Measurements from ENCODE around the gene SHC4.

SHC4 gene

DNA sequence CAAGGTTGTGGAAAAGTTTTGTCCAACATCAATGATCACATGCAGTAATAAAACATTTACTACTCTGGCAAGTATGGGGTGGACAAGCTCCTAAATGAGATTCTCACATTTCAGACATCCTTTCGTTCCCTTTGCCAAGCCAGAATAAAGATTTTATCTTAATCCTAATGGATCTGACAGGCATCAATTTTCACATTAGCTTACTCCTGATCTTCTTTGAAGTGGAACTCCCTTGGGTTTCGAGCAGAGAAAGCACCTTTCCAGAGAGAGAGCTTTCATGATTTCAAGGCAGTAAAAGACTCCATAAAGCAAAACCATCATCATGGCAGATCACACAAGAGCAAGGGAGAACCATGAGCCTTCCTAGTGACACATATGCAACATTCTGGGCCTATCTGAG, 113.1 kb downstream of the SHC4 start:
- TF ChIP-seq ZFX (IDR thresholded peaks at IDR 0.05; ENCODE audit: borderline replicate concordance) = no peak
- no peak overlapping the region for H3K27ac ChIP-seq

DNA sequence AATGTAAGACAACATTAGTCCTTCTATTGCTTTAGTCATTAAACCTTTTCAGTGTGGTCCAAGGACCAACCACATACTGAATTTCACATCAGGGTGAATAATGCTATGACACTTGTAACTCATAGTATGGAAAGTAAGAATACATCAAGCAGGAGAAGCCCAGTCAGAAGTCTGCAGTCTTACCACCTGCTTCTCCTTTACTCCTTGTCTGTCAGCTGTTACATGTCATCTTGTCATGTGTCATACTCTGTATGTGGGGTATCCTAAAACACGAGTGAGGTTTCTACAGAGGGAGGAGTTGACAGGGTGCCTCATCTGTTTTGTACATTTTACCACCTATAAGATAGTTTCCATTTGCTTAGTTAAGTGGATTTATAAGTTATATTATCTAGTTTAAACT, 118.6 kb downstream of the SHC4 start:
- no peak overlapping the region for H3K27ac ChIP-seq
- TF ChIP-seq, protein P1, sequence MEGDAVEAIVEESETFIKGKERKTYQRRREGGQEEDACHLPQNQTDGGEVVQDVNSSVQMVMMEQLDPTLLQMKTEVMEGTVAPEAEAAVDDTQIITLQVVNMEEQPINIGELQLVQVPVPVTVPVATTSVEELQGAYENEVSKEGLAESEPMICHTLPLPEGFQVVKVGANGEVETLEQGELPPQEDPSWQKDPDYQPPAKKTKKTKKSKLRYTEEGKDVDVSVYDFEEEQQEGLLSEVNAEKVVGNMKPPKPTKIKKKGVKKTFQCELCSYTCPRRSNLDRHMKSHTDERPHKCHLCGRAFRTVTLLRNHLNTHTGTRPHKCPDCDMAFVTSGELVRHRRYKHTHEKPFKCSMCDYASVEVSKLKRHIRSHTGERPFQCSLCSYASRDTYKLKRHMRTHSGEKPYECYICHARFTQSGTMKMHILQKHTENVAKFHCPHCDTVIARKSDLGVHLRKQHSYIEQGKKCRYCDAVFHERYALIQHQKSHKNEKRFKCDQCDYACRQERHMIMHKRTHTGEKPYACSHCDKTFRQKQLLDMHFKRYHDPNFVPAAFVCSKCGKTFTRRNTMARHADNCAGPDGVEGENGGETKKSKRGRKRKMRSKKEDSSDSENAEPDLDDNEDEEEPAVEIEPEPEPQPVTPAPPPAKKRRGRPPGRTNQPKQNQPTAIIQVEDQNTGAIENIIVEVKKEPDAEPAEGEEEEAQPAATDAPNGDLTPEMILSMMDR (IDR thresholded peaks at IDR 0.05) = no peak
- TF ChIP-seq ZFX (IDR thresholded peaks at IDR 0.05; ENCODE audit: borderline replicate concordance) = no peak

DNA sequence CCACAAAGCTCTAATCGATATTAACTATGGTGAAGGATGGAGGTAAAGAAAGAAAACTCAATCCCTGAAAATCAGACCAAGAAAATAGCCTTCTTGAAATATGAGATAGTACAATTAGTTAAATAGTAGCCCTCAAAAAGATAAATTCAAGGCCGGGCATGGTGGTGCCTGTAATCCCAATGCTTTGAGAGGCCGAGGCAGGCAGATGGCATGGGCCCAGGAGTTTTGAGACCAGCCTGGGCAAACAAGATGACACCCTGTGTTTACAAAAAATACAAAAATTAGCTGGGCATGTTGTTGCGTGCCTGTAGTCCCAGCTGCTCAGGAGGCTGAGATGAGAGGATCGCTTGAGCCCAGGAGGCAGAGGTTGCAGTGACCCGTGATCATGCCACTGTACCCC, 121.2 kb downstream of the SHC4 start:
- no peak overlapping the region for H3K27ac ChIP-seq
- TF ChIP-seq ZFX (IDR thresholded peaks at IDR 0.05; ENCODE audit: borderline replicate concordance) = no peak
- TF ChIP-seq, protein P1 (IDR thresholded peaks at IDR 0.05) = no peak

DNA sequence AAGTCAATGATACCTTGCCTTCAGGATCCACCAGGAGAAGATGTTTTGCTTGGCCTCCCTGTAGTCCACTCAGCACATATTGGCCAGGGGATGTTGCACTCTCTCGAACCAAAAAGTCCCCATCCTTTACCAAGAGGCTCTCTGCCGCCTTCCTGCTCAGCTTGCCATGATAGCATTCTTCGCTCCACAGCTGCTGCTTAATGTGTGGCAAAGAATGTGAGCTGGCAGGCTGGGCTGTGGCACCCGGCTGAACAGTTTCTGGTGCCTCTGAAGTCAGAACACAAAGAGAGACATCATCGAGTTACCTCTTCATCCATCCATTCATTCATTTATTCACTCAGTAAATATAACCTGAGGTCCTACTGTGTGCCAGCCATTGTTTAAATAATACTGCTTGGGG, 129.0 kb downstream of the SHC4 start:
- TF ChIP-seq ZFX (IDR thresholded peaks at IDR 0.05; ENCODE audit: borderline replicate concordance) = no peak
- TF ChIP-seq, protein P1 (IDR thresholded peaks at IDR 0.05) = no peak

DNA sequence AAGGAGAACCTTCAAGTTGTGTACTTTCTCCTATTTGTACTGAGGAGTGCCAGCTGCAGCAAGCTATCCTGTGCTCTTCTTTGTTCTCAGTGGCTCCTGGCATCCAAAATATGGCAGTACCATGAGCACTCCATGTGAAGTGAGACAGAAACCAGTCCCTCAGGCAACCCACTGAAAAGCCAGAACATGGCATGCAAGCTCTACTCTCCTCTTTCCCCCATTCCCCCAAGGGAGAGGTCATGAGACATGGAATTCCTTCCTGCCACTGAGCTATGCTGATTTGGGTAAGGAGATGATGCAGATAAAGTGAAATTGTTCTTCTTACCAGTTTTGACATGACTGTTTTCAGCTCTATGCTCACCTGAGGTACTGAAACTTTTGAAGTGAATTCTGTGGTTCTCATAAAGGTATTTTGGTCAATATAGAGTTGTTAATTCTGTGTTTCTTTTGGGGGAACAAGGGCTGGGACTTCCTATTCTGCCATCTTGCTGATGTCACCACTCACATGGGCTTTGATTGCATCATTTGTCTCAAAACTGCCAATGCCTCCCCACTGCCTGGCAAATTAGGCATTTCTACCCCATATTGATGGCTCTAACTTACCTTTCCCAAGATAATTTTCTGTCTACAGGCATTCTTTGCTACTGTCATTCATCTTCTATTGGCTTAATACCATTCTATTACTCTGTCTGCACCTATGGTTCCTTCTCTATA, 130.0 kb downstream of the SHC4 start:
- no peak overlapping the region for H3K27ac ChIP-seq
- TF ChIP-seq, protein P1 (IDR thresholded peaks at IDR 0.05) = no peak
- no peak for TF ChIP-seq ZFX (IDR thresholded peaks at IDR 0.05; ENCODE audit: borderline replicate concordance)

More for the DNA sequence above, 129.0 kb downstream of the SHC4 start:
- no peak overlapping the region for H3K27ac ChIP-seq

DNA sequence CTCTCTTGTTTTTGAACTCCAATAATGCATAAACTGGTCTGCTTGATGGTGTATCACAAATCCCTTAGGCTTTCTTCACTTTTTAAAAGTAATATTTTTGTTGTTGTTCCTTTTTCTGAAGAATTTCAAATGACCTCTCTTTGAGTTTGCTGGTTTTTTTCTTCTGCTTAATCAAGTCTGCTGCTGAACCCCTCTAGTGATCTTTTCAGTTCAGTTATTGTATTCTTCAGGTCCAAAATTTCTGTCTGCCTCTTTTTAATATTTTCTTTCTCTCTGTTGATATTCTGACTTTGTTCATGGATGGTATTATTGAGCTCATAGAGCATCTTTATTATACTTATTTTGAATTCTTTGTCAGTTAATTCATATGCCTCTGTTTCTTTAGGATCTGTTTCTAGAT, 131.1 kb downstream of the SHC4 start:
- TF ChIP-seq, protein P1 (IDR thresholded peaks at IDR 0.05) = no peak
- no peak for TF ChIP-seq ZFX (IDR thresholded peaks at IDR 0.05; ENCODE audit: borderline replicate concordance)
- H3K27ac ChIP-seq = no peak overlapping the region

DNA sequence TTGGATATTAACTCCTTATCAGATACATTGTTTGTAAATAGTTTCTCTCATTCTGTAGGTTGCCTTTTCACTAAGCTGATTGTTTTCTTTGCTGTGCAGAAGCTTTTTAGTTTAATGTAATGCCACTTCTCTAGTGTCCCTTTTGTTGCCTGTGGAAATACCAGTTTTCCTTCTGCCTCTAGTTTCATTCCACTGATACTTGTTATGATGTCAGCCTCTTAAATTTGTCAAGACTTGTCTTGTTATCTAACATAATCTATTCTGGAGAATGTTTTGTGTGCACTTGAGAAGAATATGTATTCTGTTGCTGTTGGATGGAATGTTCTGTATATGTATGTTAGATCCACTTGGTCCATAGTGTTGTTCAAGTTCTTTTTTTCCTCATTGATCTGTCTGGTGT, 134.8 kb downstream of the SHC4 start:
- TF ChIP-seq, protein P1 (IDR thresholded peaks at IDR 0.05) = no peak
- no peak for TF ChIP-seq ZFX (IDR thresholded peaks at IDR 0.05; ENCODE audit: borderline replicate concordance)
- no peak overlapping the region for H3K27ac ChIP-seq

DNA sequence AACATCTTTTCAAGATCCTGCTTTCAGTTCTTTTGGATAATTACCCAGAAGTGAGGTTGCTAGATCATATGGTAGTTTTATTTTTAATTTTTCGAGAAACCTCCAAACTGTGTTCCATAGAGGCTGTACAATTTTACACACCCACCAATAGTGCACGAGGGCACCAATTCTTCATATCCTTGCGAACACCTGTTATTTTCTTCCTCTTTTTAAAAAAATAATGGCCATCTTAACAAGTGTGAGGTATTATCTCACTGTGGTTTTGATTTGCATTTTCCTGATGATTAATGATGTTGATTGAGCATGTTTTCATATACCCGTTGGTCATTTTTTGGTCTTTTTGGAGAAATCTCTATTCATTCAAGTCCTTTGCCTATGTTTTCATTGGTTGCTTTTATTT, 135.2 kb downstream of the SHC4 start:
- TF ChIP-seq, protein P1 (IDR thresholded peaks at IDR 0.05) = no peak
- TF ChIP-seq ZFX (IDR thresholded peaks at IDR 0.05; ENCODE audit: borderline replicate concordance) = no peak

More for the DNA sequence above, 135.2 kb downstream of the SHC4 start:
- no peak overlapping the region for H3K27ac ChIP-seq

Measured in 22Rv1 (cell line).